ENCODE results near the gene FBXL22.

Gene FBXL22

GRCh38 chr15:63564093-63564492, 33.1 kb upstream of the FBXL22 start:
- Histone ChIP-seq H3K4me1 (ENCODE audit: control insufficient read depth, low read length) (no peaks in the 10 kb centered on the region), H3K4me2 (ENCODE audit: low read length) (no peak overlapping the region)
- TF ChIP-seq CTCF (IDR thresholded peaks at IDR 0.05; ENCODE audit: low read depth, low read length, poor library complexity, severe bottlenecking) (no peak), EZH2phosphoT487 (IDR thresholded peaks at IDR 0.05; ENCODE audit: borderline replicate concordance, low read length) (no peak)

GRCh38 chr15:63565536-63566186, 31.5 kb upstream of the FBXL22 start:
- peaks cover 56% of the 10 kb centered on the region for H3K36me3 ChIP-seq (ENCODE audit: control insufficient read depth, low read length)
- H3K4me2 ChIP-seq (ENCODE audit: low read length) = no peak overlapping the region
- no peaks in the 10 kb centered on the region for H3K9me3 ChIP-seq (ENCODE audit: control insufficient read depth, insufficient read depth, low read length)
- H3F3A ChIP-seq (ENCODE audit: control insufficient read depth, insufficient read depth) = peaks cover 13% of the 10 kb centered on the region; the same call in 1 of the 2 replicates
- TF ChIP-seq EZH2phosphoT487 (IDR thresholded peaks at IDR 0.05; ENCODE audit: borderline replicate concordance, low read length) = no peak
- no peak for TF ChIP-seq CTCF (IDR thresholded peaks at IDR 0.05; ENCODE audit: low read depth, low read length, poor library complexity, severe bottlenecking)
- no peaks in the 10 kb centered on the region for H3K4me1 ChIP-seq (ENCODE audit: control insufficient read depth, low read length)
- H3K9me2 ChIP-seq (replicated peaks; ENCODE audit: control insufficient read depth, low read length) = no peaks in the 10 kb centered on the region
- H4K20me1 ChIP-seq (ENCODE audit: control insufficient read depth, insufficient read depth, low read depth, low read length) = no peaks in the 10 kb centered on the region
- no peaks in the 10 kb centered on the region for H3K27me3 ChIP-seq (ENCODE audit: control insufficient read depth, low read length)
- H3K27ac ChIP-seq (ENCODE audit: low read depth, low read length) = no peak overlapping the region
- no peaks in the 10 kb centered on the region for H3K79me2 ChIP-seq (ENCODE audit: control insufficient read depth, low read length)
- H3K4me3 ChIP-seq (ENCODE audit: low read length) = no peak overlapping the region

More at GRCh38 chr15:63564093-63564492, 33.1 kb upstream of the FBXL22 start:
- no peaks in the 10 kb centered on the region for H3K79me2 ChIP-seq (ENCODE audit: control insufficient read depth, low read length)
- H3K27me3 ChIP-seq (ENCODE audit: control insufficient read depth, low read length) = no peaks in the 10 kb centered on the region
- H3K36me3 ChIP-seq (ENCODE audit: control insufficient read depth, low read length) = peaks cover 61% of the 10 kb centered on the region
- H3K9me2 ChIP-seq (replicated peaks; ENCODE audit: control insufficient read depth, low read length) = no peaks in the 10 kb centered on the region
- peaks cover 13% of the 10 kb centered on the region; the same call in 1 of the 2 replicates for H3F3A ChIP-seq (ENCODE audit: control insufficient read depth, insufficient read depth)
- H3K4me3 ChIP-seq (ENCODE audit: low read length) = no peak overlapping the region
- H3K9me3 ChIP-seq (ENCODE audit: control insufficient read depth, insufficient read depth, low read length) = no peaks in the 10 kb centered on the region
- H4K20me1 ChIP-seq (ENCODE audit: control insufficient read depth, insufficient read depth, low read depth, low read length) = no peaks in the 10 kb centered on the region
- H3K27ac ChIP-seq (ENCODE audit: low read depth, low read length) = no peak overlapping the region

GRCh38 chr15:63572749-63573464, 24.3 kb upstream of the FBXL22 start:
- Histone ChIP-seq H3K27ac (ENCODE audit: low read depth, low read length) (no peak overlapping the region), H3K9me3 (ENCODE audit: control insufficient read depth, insufficient read depth, low read length) (no peaks in the 10 kb centered on the region), H3K79me2 (ENCODE audit: control insufficient read depth, low read length) (no peaks in the 10 kb centered on the region), H3K27me3 (ENCODE audit: control insufficient read depth, low read length) (no peaks in the 10 kb centered on the region), H3K4me2 (ENCODE audit: low read length) (no peak overlapping the region), H4K20me1 (ENCODE audit: control insufficient read depth, insufficient read depth, low read depth, low read length) (no peaks in the 10 kb centered on the region), H3F3A (ENCODE audit: control insufficient read depth, insufficient read depth) (no peaks in the 10 kb centered on the region), H3K4me1 (ENCODE audit: control insufficient read depth, low read length) (no peaks in the 10 kb centered on the region), H3K4me3 (ENCODE audit: low read length) (no peak overlapping the region), H3K36me3 (ENCODE audit: control insufficient read depth, low read length) (peaks cover 56% of the 10 kb centered on the region), H3K9me2 (replicated peaks; ENCODE audit: control insufficient read depth, low read length) (no peaks in the 10 kb centered on the region)
- TF ChIP-seq CTCF (IDR thresholded peaks at IDR 0.05; ENCODE audit: low read depth, low read length, poor library complexity, severe bottlenecking) (no peak), EZH2phosphoT487 (IDR thresholded peaks at IDR 0.05; ENCODE audit: borderline replicate concordance, low read length) (no peak)

Measured in DOHH2 (cell line).